K562 treated with DMSO at 1 percent for 4 hours (cell line): ENCODE results near the gene OR6B1. TPM values are rescaled to one million over a fixed set of nuclear protein-coding genes. Genes with fewer than 3 reads are reported as not detected.

Experiments
- total RNA-seq: library from RNA; unstranded; fragments of 300-600 nt; gene quantifications from 2 replicates; pipeline ENCODE4 v1.2.3, GENCODE V29; 2022; ENCODE audit not compliant: insufficient read depth

OR6B1 gene
- total RNA-seq, result not detected in 2 replicates

DNA sequence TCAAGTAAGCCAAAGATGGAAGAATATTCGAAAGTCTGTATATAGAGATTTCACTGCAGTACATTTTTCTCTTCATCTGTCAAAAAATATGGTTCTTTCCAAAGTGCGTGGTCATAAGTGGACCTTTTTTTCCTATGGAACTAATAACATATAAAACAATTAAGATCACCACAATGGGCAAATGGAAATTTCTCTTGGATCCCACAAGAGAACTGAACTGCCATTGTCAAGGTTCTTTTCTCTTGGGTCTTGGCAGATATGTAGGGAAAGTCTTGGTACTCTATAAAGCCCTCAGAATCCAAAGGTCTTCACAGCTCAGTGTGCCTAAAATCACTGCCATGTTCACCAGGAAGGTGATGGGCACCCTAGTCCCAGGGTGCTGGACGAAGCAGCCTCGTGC, at the start of gene OR6B1:
OR6B1 (plus strand) TSS at position 301 of the 400 bp plus-strand sequence. CDS start 3,677 bp downstream, outside the sequence.

GRCh38 chr7:143954544-143954943, 45.6 kb upstream of the OR6B1 start, which contains the start of gene OR2F1:
OR2F1 (plus strand) TSS chr7:143954844; CDS start chr7:143959971, 5,127 bp downstream.

GRCh38 chr7:144048648-144049047, 48.5 kb downstream of the OR6B1 start, which contains the start of gene OR2A5:
OR2A5 (plus strand) TSS chr7:144048948; CDS start chr7:144050402, 1,454 bp downstream.

Other genes starting within 250 kb of the OR6B1 start
- gene CTAGE6, start 242.6 kb upstream of the OR6B1 start, total RNA-seq, result not detected in 2 replicates
- 41.4 and 47.2 TPM in 2 replicates for gene TCAF1, start 98.1 kb upstream of the OR6B1 start, total RNA-seq
- gene OR2F2, start 65.1 kb upstream of the OR6B1 start, total RNA-seq, result not detected in 2 replicates
- not detected in 2 replicates for gene OR2F1, start 45.5 kb upstream of the OR6B1 start, total RNA-seq
- gene OR2A5, start 48.6 kb downstream of the OR6B1 start, total RNA-seq, result not detected in 2 replicates
- gene OR2A25, start 69.5 kb downstream of the OR6B1 start, total RNA-seq, result not detected in 2 replicates
- gene OR2A12, start 86.0 kb downstream of the OR6B1 start, total RNA-seq, result not detected in 2 replicates
- not detected in 2 replicates for gene OR2A2, start 109.3 kb downstream of the OR6B1 start, total RNA-seq
- gene OR2A14, start 122.9 kb downstream of the OR6B1 start, total RNA-seq, result not detected in 2 replicates
- gene CTAGE4, start 183.1 kb downstream of the OR6B1 start, total RNA-seq, result not detected in 2 replicates
- gene ARHGEF35, start 195.5 kb downstream of the OR6B1 start, total RNA-seq, result not detected in 2 replicates
- not detected in 2 replicates for gene OR2A42, start 239.3 kb downstream of the OR6B1 start, total RNA-seq